CD4-positive, alpha-beta T cell treated with Interleukin-17A for 4 hours (primary cell): ENCODE results near the gene DGKQ.
A peak's percentile ranks its signal among the peaks of the same experiment; 100 is the strongest.
"Not testable (repeated sequence)": the region's sequence is repeated elsewhere in the genome, so short reads cannot be mapped to it uniquely, and the experiment has no call there.

ENCODE experiments used
- DNase-seq: peaks from one replicate; pipeline ENCODE4 v3.0.0-alpha.2; 2020; ENCODE audit warnings: mixed read lengths

Gene DGKQ

DNA sequence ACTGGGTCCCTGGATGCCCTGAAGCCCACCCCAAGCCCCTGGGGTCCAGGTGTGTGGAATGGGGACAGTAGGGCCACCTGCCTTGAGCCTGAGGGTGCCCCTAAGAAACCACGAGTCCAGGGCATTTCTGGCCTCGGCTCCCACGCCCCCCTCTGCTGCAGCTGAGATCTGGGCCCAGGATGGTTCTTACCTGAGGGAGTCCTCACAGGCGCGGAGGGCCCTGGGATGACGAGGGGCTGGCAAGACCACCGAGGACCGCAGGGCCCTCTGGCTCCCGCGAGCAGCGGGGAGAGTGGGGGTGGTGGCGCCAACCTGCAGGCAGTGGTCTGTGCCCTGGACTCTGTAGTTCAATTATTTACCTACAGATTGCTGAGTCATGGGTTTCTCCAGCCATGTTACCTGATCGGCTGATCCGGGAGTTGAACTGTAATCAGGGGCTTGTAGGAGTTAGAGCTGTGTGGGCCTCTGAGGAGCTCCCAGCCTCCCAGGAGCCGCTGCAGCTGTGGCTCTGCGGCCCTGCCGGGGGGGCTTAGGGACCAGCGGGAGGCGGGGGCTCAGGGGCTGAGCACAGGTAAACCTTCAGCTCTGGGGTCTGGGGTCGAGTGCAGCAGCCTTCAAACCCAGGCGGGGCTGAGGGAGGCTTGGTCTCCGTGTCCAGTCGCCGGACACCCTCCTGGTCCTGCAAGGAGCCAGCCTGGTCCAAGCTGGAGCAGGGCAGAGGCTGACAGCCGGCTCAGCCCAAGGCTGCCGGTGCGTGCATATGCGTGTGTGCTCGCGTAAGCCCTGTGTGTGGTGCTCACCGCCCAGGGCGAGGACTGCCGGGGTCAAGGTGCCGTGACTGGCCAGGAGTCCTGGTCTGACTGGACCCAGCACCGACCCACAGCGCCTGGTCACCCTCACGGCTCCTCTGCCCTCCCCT lies 20.0 kb upstream of the DGKQ start, which contains the start of gene SLC26A1:
TSS of gene SLC26A1 (minus strand) at position 294 of the 919 bp plus-strand sequence. CDS start 1,701 bp downstream, outside the sequence.
- DNase-seq, result no peak

GRCh38 chr4:992297-993110 lies 19.1 kb upstream of the DGKQ start:
- DNase-seq, result no peak

- DNase-seq, result no peak
These were observed 18.3 kb upstream of the DGKQ start for GRCh38 chr4:991451-992296.

DNA sequence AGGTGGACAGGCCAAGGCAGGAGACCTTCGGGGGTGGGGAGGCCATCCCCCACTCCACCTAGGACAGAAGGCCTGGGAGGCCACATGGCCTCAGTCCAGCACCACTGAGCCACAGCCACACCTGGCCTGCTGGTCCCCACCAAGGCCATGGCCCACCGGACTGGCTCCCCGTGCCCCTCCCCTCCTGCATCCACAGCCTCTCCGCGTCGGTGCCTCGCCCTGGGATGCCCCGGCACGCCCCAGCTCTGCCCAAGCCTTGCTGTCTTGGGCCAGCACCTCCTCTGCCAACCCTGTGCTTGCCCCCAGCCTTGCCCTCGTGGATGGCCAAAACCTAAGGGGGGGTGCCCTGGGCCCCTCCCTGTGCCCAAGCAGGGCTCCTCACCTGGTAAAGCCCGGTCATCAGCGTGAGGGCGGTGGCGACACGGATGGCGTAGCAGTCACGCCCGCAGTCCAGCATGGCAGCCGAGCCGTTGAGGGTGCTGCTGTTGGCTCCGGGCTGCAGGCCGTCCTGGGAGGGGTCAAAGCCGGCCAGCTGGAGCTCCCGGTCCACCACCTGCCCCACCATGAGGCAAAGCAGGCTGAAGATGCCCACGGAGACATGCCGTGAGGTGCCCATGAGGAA lies 17.5 kb upstream of the DGKQ start:
- no peak for DNase-seq

GRCh38 chr4:989722-990471 lies 16.5 kb upstream of the DGKQ start:
- DNase-seq, result no peak

- DNase-seq, result no peak
These were observed 15.7 kb upstream of the DGKQ start for GRCh38 chr4:988726-989721.

- DNase-seq, result no peak
These were observed 14.5 kb upstream of the DGKQ start for GRCh38 chr4:987624-988513.

DNA sequence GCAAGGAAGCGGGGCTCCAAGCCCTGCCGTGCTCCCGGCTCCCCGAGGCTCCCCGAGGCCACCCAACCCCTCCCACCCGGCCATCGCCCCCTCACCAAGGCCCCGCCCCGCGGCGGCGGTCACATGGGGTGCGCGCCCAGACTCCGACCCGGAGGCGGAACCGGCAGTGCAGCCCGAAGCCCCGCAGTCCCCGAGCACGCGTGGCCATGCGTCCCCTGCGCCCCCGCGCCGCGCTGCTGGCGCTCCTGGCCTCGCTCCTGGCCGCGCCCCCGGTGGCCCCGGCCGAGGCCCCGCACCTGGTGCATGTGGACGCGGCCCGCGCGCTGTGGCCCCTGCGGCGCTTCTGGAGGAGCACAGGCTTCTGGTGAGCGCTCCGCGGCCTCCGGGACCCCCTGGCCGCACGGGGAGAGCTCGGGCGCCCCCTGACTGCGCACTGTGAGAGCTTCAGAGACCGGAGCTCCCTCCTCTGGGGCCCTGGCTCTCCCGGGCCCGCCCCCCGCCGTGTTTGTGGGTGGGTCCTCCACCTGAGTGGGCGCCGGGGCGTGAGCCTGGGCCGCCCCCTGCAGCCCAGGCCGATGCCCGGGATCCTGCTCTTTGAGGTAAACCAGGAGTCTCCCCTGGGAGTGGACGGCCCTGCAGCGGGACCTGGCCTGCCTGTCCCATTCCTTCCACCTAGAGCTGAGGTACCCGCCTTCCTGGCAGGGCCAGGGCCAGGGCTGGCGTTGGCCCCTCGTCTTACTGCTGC lies 13.7 kb upstream of the DGKQ start, which contains the start of gene IDUA:
TSS of gene IDUA (plus strand) at position 166 of the 745 bp plus-strand sequence. CDS start at position 207, 41 bp downstream.
- DNase-seq, result peak; percentile 94

DNA sequence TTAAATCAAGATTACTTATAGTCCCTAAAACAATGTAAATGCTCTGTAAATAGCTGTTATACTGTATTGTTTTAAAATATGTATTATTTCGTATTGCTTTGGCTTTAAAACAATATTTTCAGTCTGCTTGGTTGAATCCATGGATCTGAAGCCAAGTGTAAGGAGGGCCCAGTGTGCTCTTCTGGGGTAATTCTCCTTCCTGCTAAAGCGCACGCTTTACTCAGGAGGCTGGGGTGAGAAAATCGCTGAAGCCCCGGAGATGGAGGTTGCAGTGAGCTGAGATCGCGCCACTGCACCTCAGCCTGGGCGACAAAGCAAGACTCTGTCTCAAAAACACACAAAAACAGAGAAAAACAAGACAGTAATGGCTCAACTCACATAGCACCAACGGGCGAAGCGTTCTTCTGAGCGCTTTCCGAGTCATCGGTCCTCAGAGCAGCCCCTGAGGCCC lies 13.1 kb upstream of the DGKQ start:
- DNase-seq, result no peak

DNA sequence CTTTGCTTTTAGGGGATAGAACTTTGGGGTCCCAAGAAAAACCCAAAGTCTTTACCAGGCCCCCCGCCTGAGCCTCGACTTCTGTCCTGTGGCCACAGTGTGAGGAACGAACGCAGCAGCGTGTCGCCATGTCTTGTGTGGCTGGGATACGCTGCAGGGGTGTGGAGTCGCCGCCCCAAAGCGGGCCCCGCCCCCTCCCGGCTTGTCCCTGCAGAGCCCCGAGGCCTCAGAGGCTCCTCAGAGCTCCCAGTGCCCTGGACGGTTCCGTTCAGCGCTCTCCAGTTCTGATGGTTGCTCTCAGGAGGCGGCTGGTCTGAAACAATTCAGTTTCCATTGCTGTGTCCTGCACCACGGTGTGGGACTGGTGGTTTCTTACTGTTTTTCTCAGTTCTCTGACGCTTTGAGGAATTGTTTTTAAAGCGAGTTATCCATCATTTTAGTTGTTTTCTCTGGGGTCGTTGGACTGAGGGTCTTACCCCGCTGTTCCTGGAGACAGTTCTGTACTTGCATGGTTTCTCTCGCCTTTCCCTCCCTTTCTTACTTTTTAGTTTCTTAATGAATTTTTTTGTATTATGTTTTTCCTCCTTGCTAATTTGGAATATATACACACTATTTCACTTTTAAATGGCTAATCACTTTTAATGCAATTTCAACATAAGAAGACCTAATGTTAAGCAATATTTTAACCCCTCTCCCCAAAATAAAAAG lies 11.9 kb upstream of the DGKQ start:
- DNase-seq, result peak; percentile 87

DNA sequence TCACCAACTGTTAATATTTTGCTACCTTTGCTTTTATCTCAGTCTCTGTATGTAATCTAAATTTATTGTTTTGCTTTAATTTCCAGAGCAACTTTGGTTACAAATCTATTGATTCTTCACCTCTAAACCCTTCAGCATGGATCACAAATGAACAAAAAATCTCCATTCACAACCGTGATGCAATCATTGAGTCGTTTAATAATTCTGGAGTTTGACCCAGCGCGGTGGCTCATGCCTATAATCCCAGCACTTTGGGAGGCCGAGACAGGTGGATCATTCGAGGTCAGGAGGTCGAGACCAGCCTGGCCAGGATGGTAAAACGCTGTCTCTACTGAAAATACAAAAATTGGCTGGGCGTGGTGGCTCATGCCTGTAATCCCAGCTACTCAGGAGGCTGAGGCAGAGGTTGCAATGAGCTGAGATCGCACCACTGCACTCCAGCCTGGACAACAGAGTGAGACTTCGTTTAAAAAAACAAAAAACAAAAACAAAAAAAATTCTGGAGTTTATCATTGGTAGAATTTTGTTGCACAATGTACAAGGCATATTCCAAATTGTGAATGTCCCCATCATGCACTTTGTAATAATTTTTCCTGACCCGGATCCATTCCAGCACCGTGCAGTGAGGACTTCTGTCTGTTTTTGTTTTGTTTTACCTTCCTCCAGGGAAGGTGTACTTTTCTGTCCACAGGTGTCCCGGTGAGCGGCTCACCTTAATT lies 11.1 kb upstream of the DGKQ start:
- no peak for DNase-seq

DNA sequence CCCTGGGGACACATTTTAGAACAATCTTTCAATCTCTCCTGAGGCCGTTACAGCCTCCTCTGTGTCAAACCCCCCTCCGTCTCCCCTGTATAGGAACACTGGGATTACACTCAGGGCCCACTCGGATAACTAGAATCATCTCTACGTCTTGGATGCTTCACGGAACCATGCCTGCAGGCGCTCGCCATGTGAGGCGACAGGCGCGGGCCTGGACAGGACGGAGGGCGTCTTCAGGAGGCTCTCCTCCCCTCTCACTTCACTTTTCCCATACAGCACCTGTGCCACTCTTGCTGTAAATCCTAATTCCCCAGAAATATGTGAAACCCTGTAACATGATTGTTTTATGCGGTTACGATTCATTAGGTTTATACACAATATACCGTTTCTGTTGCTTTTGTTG lies 9.4 kb upstream of the DGKQ start:
- DNase-seq, result no peak

- no peak for DNase-seq
These were observed 8.9 kb upstream of the DGKQ start for GRCh38 chr4:982291-982690.

DNA sequence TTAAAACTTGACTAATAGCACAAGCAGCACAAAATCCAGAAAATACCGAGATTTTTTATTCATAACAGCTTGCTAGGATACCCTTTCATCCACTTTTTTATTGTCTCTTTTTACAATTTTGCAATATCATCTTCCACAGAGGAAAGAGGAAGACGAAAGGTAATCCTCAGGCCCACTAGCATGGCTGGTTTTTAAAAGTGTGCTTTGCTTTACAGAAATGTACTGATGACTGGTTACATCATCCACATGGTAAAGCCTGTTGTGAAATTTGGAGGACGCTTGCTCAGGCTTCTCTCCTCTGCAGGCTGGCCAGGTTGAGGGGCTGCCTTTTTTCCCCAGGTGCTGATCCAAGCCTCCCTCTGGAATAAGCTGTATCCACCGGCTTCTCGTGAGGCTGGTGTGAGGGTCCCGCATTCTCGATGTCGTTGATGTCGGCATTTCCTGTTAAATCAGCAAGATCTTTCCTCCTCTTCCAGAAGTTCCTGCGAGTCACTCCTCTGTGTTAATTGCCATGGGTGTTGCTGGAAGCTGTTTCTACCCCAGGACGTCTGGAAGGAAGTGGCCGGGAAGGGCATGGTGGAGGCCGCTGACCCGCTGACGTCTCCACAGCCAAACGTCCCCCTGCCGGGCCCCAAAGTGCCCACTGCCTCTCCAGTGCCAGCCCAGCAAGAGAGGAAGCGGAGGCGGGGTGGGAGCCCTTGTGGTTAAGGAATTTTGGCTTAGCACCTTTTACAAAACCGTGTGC lies 5.8 kb upstream of the DGKQ start:
- no peak for DNase-seq

- DNase-seq, result not testable (repeated sequence)
These were observed 2.6 kb upstream of the DGKQ start for GRCh38 chr4:976016-976415.

DNA sequence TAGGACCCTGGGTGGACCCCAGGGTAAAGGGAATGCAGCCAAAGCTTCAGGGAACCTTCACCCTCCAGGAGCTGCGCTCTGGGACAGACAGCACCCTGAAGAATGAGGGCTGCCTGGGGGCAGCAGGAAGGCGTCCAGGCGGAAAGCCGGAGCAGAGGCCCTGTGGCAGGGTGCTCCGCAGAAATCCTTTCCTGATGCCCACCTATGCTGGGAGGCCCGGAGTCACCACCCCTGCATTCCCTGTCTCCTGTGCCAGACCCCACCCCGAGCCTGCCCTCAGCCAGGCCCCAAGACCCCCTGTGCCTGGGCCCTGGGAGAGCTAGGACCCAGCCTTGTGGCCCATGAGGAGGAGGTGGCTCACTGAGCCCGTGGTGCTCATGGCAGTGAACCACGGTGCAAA lies 1.3 kb upstream of the DGKQ start:
- DNase-seq, result no peak
